DMS153 treated with DMSO at 0.1 percent for 48 hours (cell line): ENCODE data around the gene AGAP1.

Experiments
- DNase-seq: peaks from one replicate; lab custom pipeline; 2025; ENCODE audit not compliant: unreplicated experiment; lab: John Stamatoyannopoulos, UW

The AGAP1 gene

GRCh38 chr2:235507928-235508327 lies 14.1 kb downstream of the AGAP1 start:
- DNase-seq: no peak

GRCh38 chr2:235508371-235509160 lies 14.7 kb downstream of the AGAP1 start:
- DNase-seq: peak; percentile 52

GRCh38 chr2:235510318-235510717 lies 16.5 kb downstream of the AGAP1 start:
- no peak for DNase-seq

- DNase-seq: no peak
Observed at GRCh38 chr2:235511187-235511661, 17.4 kb downstream of the AGAP1 start.

GRCh38 chr2:235511751-235512698 lies 18.2 kb downstream of the AGAP1 start:
- no peak for DNase-seq

GRCh38 chr2:235512699-235513053 lies 18.8 kb downstream of the AGAP1 start:
- DNase-seq: no peak

GRCh38 chr2:235513984-235514626 lies 20.3 kb downstream of the AGAP1 start:
- DNase-seq: no peak

- DNase-seq: no peak
Observed at GRCh38 chr2:235514627-235515363, 21.0 kb downstream of the AGAP1 start.

GRCh38 chr2:235515364-235515742 lies 21.5 kb downstream of the AGAP1 start:
- DNase-seq: no peak

GRCh38 chr2:235515821-235516220 lies 22.0 kb downstream of the AGAP1 start:
- DNase-seq: no peak

GRCh38 chr2:235516257-235516656 lies 22.4 kb downstream of the AGAP1 start:
- no peak for DNase-seq

GRCh38 chr2:235518322-235519090 lies 24.7 kb downstream of the AGAP1 start:
- DNase-seq: no peak

- no peak for DNase-seq
Observed at GRCh38 chr2:235520787-235521186, 26.9 kb downstream of the AGAP1 start.

- peak; percentile 75 for DNase-seq
Observed at GRCh38 chr2:235521844-235522243, 28.0 kb downstream of the AGAP1 start.

- DNase-seq: no peak
Observed at GRCh38 chr2:235523021-235523420, 29.2 kb downstream of the AGAP1 start.

- DNase-seq: no peak
Observed at GRCh38 chr2:235523486-235524150, 29.8 kb downstream of the AGAP1 start.

- no peak for DNase-seq
Observed at GRCh38 chr2:235526166-235526565, 32.3 kb downstream of the AGAP1 start.

GRCh38 chr2:235527806-235528469 lies 34.1 kb downstream of the AGAP1 start:
- no peak for DNase-seq

- no peak for DNase-seq
Observed at GRCh38 chr2:235529621-235530020, 35.8 kb downstream of the AGAP1 start.
